ENCODE measurements around the gene KIF4A. TPM values are rescaled to one million over a fixed set of nuclear protein-coding genes. Genes with fewer than 3 reads are reported as not detected.

KIF4A gene
- total and polyA plus RNA-seq, 10 of the 15 experiments (the other 5 are each of a cell fraction or from before 2014, with no cell fraction given): 10.8 to 28.8 (median 22.5) TPM

GRCh38 chrX:70289168-70289792 is 624 bp upstream of the KIF4A start:
- no peaks in the 10 kb centered on the region for H3K9me3 ChIP-seq (replicated peaks; ENCODE audit: control insufficient read depth, insufficient read depth, low read length)
- WGBS (ENCODE audit: insufficient coverage, insufficient replicate concordance, low lambda C conversion rate, missing lambda C conversion rate): 36% methylated on average over 11 of the region's 11 CpGs
- intact Hi-C loops (cut with micrococcal nuclease; ENCODE audit: unreplicated experiment): no loop called here
- ChIA-PET CTCF (interaction anchor here (0.5 to 1.1 kb wide), 4 partner anchors 33 to 156 kb away, joined by 3 to 8 read pairs (median 4); partner anchors contain the start of gene IGBP1), RAD21 (ENCODE audit: unreplicated experiment) (interaction anchor here (1.4 kb wide), 1 partner anchor 156 kb away, joined by 7 read pairs; the partner anchor contains the start of gene IGBP1), SMC1A (ENCODE audit: uncharacterized antibody, unreplicated experiment) (interaction anchor here (0.9 to 1.4 kb wide), 4 partner anchors 15 to 157 kb away, joined by 3 to 4 read pairs (median 3); partner anchors contain the start of gene IGBP1), POLR2A (interaction anchor here (1.0 kb wide), 1 partner anchor 156 kb away, joined by 6 read pairs; the partner anchor contains the start of gene IGBP1)
- peak overlapping the region; percentile 40 for H3K4me2 ChIP-seq (ENCODE audit: control insufficient read depth, insufficient read depth)
- no peaks in the 10 kb centered on the region for H3K36me3 ChIP-seq (ENCODE audit: control insufficient read depth in 2 of 2, insufficient read depth in 2 of 2, low read length in 1 of 2)
- no peak for DNase-seq (ENCODE audit: low read depth, low spot score)
- TSS peak; percentile 86 for BruUV-seq (replicated peaks)
- ATAC-seq: no peak
- H3K27ac ChIP-seq (ENCODE audit: control insufficient read depth, insufficient read depth): peak overlapping the region; percentile 64
- H4K20me1 ChIP-seq (ENCODE audit: control insufficient read depth, insufficient read depth): no peaks in the 10 kb centered on the region
- peaks cover 9% of the 10 kb centered on the region for H3K79me2 ChIP-seq (ENCODE audit: control insufficient read depth, insufficient read depth, low read length)
- no peak for FAIRE-seq
- H3K4me3 ChIP-seq: peak overlapping the region; percentile 69
- H3K9ac ChIP-seq (ENCODE audit: control insufficient read depth, insufficient read depth, low read length): peak overlapping the region; percentile 72
- no peaks in the 10 kb centered on the region for H3K27me3 ChIP-seq (replicated peaks in 1 of 2; ENCODE audit: control insufficient read depth in 2 of 2, insufficient read depth in 2 of 2, low read length in 1 of 2)
- no peaks in the 10 kb centered on the region for H3K4me1 ChIP-seq (ENCODE audit: control insufficient read depth, insufficient read depth, low read length)
- in situ Hi-C loops (cut with MboI): no loop called here
- H2AFZ ChIP-seq (ENCODE audit: control insufficient read depth, low read depth, low read length): peak overlapping the region; percentile 54
- TF ChIP-seq BACH1 (IDR thresholded peaks at IDR 0.05; ENCODE audit: borderline replicate concordance) (0 out of 2 replicates have a peak, but pooled peaks have one; percentile 14), CHD1 (IDR thresholded peaks at IDR 0.05; ENCODE audit: low read depth, low read length) (no peak), RELB (IDR thresholded peaks at IDR 0.05; ENCODE audit: low read depth) (no peak), ETV6 (conservative IDR thresholded peaks at IDR 0.05 in 1 of 2, IDR thresholded peaks at IDR 0.05 in 1 of 2; ENCODE audit: borderline replicate concordance in 1 of 2, low read depth in 1 of 2) (no peak)

All from GM12878 (cell line).